Measurements from ENCODE around the gene MAGEB16. TPM values are rescaled to one million over a fixed set of nuclear protein-coding genes. Genes with fewer than 3 reads are reported as not detected.

MAGEB16 gene
- total RNA-seq, 1 experiment from 2014 or later: not detected

DNA sequence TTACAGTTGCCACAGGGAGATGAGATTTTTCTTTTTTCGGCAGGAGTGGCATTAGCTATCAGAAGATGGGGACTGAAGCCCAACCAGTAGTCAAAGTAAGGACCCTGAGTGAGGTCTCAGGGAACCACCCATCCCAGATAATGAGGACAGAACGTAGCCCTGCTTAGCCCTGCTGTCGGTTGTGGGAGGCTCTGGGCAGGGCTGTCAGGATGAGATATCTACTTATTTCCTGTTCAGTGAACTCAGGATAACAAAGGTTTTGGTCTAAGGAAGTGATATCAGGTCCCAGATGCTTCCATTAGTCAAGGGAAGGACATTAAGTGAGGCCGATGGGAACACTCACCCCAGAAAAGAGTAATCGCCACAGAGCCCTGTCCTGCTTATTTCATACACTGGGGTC is 2.3 kb downstream of the MAGEB16 start:
- H3K27me3 Mint-ChIP-seq (ENCODE audit: low read depth): no peaks in the 10 kb centered on the region; the same call in 1 of the 2 replicates
- TF ChIP-seq, protein P1, sequence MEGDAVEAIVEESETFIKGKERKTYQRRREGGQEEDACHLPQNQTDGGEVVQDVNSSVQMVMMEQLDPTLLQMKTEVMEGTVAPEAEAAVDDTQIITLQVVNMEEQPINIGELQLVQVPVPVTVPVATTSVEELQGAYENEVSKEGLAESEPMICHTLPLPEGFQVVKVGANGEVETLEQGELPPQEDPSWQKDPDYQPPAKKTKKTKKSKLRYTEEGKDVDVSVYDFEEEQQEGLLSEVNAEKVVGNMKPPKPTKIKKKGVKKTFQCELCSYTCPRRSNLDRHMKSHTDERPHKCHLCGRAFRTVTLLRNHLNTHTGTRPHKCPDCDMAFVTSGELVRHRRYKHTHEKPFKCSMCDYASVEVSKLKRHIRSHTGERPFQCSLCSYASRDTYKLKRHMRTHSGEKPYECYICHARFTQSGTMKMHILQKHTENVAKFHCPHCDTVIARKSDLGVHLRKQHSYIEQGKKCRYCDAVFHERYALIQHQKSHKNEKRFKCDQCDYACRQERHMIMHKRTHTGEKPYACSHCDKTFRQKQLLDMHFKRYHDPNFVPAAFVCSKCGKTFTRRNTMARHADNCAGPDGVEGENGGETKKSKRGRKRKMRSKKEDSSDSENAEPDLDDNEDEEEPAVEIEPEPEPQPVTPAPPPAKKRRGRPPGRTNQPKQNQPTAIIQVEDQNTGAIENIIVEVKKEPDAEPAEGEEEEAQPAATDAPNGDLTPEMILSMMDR (conservative IDR thresholded peaks at IDR 0.05): no peak
- no peak overlapping the region for H4K8ac ChIP-seq (replicated peaks; ENCODE audit: insufficient read length, low read depth, low read length)

More for the DNA sequence above, 2.3 kb downstream of the MAGEB16 start:
- Histone ChIP-seq H2BK5ac (ENCODE audit: insufficient read length, low read length) (no peak overlapping the region), H2BK12ac (ENCODE audit: insufficient read length, low read depth, low read length) (no peak overlapping the region), H4K20me1 (ENCODE audit: control insufficient read depth, insufficient read depth, insufficient read length) (no peaks in the 10 kb centered on the region), H3T11ph (ENCODE audit: low read length) (no peak overlapping the region), H3K9me3 (ENCODE audit: control insufficient read depth, low read depth, low read length) (no peaks in the 10 kb centered on the region), H3K23ac (ENCODE audit: insufficient read length, low read depth, low read length) (no peak overlapping the region), H2AK5ac (ENCODE audit: insufficient read length, low read length) (no peak overlapping the region), H3K27me3 (ENCODE audit: insufficient read depth, low read length) (no peaks in the 10 kb centered on the region), H3K14ac (ENCODE audit: insufficient read depth, low read length) (no peak overlapping the region), H3K23me2 (ENCODE audit: insufficient read length, low read depth, low read length, poor library complexity, severe bottlenecking) (no peaks in the 10 kb centered on the region), H2AFZ (ENCODE audit: low read length) (no peak overlapping the region), H2BK20ac (ENCODE audit: low read depth, low read length, poor library complexity, severe bottlenecking) (no peak overlapping the region), H3K27ac (ENCODE audit: insufficient read length, low read depth, low read length) (no peak overlapping the region), H2BK15ac (ENCODE audit: low read depth, low read length) (no peak overlapping the region), H3K4ac (ENCODE audit: low read depth, low read length) (no peak overlapping the region), H3K4me1 (ENCODE audit: insufficient read depth, low read length) (no peaks in the 10 kb centered on the region), H4K91ac (ENCODE audit: insufficient read length, low read depth, low read length) (no peak overlapping the region), H3K79me2 (ENCODE audit: insufficient read depth, low read length) (no peaks in the 10 kb centered on the region), H3K56ac (ENCODE audit: insufficient read length, low read depth, low read length) (no peak overlapping the region), H2BK120ac (ENCODE audit: low read depth, low read length, poor library complexity, severe bottlenecking) (no peak overlapping the region), H3K79me1 (ENCODE audit: insufficient read depth, low read depth, low read length, poor library complexity, severe bottlenecking) (no peaks in the 10 kb centered on the region), H3K4me2 (ENCODE audit: insufficient read depth, insufficient read length, low read length) (no peak overlapping the region), H3K9ac (ENCODE audit: extremely low read depth, insufficient read length, low read length) (no peak overlapping the region), H4K5ac (ENCODE audit: insufficient read length, low read depth, low read length) (no peak overlapping the region), H3K18ac (ENCODE audit: insufficient read length, low read depth, low read length) (no peak overlapping the region)
- no CpG with 5 or more reads among the region's 5 CpGs for WGBS (ENCODE audit: extremely low coverage, insufficient read length, low lambda C conversion rate)
- Mint-ChIP-seq H3K9me3 (peaks cover 57 to 64% of the 10 kb centered on the region in 2 experiments), H3K36me3 (ENCODE audit: insufficient read depth in 1 of 3, low read depth in 3 of 3) (peaks cover 0 to 12% (median 5%) of the 10 kb centered on the region in 3 experiments; a peak in 4 of 7 replicates), H3K27ac (no peak overlapping the region), H3K4me1 (no peaks in the 10 kb centered on the region), H3K4me3 (no peak overlapping the region)
- DNase-seq: no peak
